GM18909 (cell line): ENCODE data around the gene HDAC9.
"Not testable (repeated sequence)": the region's sequence is repeated elsewhere in the genome, so short reads cannot be mapped to it uniquely, and the experiment has no call there.

Experiments
- ATAC-seq: cut with Tn5 transposase; IDR thresholded peaks from one replicate; pipeline ENCODE4 v1.9.1; 2021; ENCODE audit warnings: mild to moderate bottlenecking; ENCODE audit not compliant: unreplicated experiment, poor library complexity

HDAC9 gene

GRCh38 chr7:18694484-18694883 lies 198.9 kb downstream of the HDAC9 start:
- no peak for ATAC-seq

DNA sequence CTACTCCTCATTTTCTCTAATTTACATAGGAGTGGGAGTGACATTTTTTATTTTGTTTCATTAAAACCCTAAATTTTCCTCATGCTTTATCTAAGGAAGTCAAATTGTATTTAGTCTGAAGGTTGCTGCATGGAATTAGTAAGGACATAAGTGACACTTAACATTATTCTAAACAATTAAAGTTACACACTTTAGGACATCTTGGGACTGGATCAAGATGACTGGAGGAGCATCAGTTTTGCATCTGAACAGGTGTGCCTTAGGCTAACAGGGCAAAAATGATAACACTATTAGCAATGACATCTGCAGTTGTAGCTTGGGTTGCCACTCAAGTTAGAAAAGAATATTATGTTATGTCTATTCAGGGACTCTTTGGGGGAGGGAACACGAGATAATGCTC lies 199.4 kb downstream of the HDAC9 start:
- ATAC-seq, result no peak

DNA sequence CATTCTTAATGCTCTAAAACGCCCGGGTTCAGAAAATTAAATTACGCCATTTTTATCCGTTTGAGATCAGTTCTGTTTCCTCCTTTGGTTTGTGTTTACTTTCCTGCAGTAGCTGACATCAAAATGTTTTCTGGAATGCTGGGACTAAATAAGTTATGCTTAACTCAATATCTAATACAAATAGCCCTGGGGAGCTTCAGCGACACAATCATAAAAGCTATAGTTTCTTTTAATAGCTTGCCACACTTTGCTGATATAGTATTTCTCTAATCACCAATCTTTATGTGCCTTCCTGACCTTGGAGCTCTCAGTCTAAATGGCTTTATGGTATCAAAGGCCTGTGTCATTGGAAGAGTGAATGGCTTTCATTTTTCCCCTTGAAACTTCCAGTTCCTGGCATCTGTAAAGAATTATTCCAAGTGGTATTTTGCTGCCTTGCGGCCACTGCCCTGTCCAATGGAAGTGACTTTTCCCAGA lies 202.7 kb downstream of the HDAC9 start:
- no peak for ATAC-seq

DNA sequence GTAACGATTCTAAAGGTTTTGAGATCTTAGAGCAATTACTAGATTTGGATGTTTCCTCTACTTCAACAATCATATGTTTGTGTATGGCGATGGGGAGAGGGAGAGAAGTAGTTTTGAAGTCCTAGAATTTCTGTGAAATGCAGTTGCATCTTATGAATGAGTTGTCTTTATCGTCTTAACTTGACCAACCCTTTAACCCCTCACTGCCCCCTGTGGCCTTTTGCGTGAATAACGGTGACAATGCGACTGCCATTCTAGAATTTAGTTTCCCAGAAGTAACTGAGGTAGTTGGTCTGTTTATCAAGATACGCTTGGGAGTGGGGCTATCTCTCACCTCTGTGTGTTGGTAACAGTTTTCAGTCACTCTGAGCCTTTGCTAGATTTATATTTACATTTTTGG lies 204.6 kb downstream of the HDAC9 start:
- ATAC-seq, result peak; percentile 67

DNA sequence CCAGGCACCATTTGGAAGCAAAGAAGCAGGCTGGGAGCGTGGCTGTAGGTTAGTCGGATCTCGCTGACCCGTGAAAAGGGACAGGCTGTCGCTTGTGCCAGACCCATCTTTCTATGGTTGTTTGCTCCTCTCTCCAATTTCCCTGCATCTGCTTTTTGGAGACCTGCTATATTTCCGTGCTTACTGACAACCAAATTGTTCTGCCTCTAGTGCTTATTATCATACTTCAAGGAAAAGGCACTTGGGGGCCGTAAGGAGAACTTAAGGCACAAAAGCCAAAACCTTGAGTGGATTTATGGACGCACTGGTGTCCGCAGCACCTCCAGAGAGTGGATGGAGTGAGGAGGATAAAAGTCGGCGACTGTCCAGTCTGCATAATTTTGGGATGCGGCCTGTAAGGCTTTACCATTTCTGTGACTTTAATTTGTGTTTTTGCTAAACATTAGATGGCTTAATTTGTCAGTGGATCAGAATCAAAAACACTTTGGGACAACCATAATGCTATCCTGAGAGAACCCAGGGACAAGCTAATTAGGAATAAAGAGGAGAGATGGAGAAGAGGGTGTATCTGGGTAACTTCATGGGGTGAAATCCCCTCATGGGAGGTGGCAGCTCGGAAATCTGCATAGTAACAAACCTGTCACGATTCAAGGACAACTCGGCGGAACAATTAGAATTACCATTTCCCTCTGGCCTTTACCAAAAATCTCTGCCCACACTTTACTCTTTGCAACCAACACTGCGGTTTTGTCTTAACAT lies 206.7 kb downstream of the HDAC9 start:
- ATAC-seq, result no peak

DNA sequence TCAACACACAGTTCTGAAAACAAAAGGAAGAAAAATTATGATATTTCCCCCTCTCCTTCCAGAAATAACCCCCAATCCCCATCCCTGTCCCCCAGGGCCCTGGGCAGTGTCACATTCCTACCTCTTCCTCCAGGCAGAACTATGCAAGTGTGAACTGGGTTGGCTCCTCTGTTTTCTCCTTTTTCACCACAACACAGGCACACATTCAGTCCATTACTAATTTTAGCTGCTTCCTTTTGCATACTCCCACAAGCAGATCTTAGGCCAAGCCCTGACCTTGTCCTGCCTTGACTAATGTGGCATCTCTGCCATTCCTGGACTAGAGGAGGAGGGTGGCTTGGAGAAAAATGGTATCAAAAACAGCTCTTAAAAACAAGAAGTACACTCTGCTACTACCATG lies 208.1 kb downstream of the HDAC9 start:
- no peak for ATAC-seq

DNA sequence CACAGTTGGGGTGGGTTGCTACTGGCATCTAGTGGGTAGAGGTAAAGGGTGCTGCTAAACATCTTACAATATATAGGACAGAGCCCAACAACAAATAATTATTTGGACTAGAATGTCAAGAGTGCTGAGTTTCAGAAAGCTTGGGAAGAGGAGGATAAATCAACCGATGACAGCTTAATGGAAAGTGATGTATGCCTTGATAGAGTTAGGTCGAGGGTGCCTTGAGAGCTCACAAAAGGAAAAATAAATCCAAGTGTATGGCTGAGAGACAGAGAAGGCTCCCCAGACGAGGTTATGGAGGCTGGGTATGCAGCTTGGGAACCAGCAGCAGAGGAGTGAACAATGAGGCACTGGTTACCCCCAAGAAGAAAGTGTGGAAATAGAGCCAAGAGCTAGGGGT lies 211.1 kb downstream of the HDAC9 start:
- no peak for ATAC-seq

- ATAC-seq, result no peak
Measured at GRCh38 chr7:18708204-18708603, 212.7 kb downstream of the HDAC9 start.

GRCh38 chr7:18715988-18716387 lies 220.4 kb downstream of the HDAC9 start:
- ATAC-seq, result no peak

GRCh38 chr7:18721429-18721828 lies 225.9 kb downstream of the HDAC9 start:
- ATAC-seq, result no peak

- ATAC-seq, result no peak
Measured at GRCh38 chr7:18724318-18724717, 228.8 kb downstream of the HDAC9 start.

DNA sequence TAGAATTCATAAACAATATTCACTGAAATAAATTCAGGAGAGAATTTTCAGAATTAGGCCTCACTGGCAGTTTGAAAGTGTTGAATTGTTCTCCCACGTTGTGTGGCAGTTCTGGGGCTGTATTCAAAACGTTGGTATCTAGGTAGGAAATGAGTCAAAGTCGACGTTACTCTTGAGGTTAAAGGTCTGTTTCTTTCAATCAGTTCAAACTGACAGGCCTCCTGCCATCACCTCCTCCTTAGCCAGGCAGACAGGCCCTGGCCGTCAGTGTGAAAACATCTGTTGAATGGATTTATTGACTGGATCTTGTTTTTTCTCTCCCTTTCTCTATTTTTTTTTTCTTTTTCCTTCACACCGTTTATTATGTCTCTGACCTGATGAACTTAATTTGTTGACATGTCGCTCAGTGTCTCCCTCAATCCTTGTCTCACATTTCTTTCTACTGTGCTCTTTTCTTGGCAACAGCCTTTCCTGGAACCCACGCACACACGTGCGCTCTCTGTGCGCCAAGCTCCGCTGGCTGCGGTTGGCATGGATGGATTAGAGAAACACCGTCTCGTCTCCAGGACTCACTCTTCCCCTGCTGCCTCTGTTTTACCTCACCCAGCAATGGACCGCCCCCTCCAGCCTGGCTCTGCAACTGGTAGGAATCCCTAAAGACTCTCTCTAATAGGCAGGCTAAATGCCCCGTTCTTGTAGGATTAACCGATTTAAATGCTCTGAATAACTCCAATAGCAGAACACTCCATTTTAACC lies 231.7 kb downstream of the HDAC9 start:
- no peak for ATAC-seq

DNA sequence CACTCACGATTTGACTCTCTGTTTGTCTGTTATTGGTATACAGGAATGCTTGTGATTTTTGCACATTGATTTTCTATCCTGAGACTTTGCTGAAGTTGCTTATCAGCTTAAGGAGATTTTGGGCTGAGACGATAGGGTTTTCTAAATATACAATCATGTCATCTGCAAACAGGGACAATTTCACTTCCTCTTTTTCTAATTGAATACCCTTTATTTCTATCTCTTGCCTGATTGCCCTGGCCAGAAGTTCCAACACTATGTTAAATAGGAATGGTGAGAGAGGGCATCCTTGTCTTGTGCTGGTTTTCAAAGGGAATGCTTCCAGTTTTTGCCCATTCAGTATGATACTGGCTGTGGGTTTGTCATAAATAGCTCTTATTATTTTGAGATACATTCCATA lies 240.5 kb downstream of the HDAC9 start:
- not testable (repeated sequence) for ATAC-seq

GRCh38 chr7:18740579-18740988 lies 245.0 kb downstream of the HDAC9 start:
- peak; percentile 63 for ATAC-seq

DNA sequence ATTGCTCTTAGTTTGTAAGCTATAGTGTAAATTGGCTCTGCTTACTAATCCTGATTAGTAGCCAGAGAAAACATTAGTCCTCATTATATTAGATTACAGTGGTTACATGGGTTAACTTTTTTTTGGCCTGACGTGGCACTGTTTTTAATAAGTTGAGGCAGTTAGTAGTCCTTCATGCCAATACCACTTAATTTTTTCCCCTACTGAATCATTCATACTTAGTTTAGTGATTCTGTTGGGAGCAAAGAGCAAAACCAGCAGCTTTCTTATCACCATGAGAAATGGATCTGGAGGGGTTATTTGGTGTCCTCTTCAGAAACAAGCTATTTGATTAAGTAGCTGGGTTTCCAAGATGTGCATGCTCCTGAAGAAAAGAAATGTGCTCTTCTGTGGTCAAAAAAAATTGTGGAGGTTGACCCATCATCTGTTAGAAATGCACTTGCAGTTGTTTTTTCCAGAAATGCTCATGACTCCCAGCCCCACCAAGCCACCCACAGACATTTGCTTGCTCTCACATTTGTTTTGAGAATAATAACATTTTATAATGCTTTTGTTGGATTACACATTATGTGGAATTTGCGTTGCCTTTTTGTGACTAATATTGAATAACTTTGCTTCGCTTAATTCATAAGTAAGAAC lies 258.5 kb downstream of the HDAC9 start:
- ATAC-seq, result no peak

DNA sequence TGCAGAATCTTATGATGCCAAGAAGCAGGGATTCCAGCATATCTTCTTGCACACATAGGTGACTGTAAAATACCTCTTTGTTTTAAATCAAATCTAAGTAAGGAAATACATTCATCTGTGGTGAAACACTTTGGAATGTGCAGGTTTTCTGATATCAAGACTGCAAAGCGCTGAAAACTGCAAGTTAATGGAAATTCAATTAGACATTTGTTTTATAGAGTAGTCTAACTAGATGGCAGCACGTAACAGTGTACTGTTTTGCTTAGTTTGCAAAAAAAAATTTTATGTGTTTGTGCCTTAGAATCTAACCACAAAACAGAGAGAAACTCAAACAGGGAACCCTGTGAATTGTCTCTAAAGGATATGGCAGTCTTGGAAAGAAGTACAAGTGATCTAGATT lies 259.2 kb downstream of the HDAC9 start:
- ATAC-seq, result no peak

DNA sequence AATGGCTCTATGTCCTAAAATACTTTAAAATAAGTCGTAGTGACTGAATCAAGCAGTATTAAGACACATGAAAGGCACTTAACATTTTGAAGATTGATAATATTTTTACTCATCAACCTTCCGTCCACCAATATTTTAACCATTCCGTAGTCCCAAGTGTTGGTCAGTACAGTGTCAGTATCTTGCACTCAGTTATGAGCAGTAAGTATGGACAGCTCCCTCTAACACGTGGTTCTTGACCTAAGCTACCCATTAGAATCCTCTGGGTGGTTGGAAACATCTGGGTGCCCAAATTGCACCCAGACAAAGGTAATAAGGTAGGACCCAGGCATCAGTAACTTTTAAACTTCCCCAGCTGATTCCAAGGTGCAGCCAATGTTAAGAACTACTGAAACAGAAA lies 260.2 kb downstream of the HDAC9 start:
- no peak for ATAC-seq

- no peak for ATAC-seq
Measured at GRCh38 chr7:18756378-18757050, 261.0 kb downstream of the HDAC9 start.

DNA sequence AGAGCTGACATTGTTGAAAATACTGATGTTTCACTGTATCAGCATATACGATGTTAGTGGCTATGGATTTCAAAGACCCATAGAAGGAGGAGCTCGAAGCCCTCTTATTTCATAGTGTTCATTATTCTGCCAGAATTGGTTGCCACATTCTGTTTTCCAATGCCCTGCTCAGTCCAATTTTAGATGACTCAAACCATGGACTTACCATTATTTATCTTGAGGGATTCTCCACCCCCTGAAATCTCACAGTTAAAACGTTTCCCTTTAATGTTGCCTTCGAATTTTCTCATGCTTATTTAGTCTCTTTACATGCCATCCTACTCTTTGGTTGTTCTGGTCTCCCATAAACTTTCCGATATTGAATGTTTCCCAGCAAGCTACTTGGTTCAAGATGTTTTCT lies 264.5 kb downstream of the HDAC9 start:
- no peak for ATAC-seq

DNA sequence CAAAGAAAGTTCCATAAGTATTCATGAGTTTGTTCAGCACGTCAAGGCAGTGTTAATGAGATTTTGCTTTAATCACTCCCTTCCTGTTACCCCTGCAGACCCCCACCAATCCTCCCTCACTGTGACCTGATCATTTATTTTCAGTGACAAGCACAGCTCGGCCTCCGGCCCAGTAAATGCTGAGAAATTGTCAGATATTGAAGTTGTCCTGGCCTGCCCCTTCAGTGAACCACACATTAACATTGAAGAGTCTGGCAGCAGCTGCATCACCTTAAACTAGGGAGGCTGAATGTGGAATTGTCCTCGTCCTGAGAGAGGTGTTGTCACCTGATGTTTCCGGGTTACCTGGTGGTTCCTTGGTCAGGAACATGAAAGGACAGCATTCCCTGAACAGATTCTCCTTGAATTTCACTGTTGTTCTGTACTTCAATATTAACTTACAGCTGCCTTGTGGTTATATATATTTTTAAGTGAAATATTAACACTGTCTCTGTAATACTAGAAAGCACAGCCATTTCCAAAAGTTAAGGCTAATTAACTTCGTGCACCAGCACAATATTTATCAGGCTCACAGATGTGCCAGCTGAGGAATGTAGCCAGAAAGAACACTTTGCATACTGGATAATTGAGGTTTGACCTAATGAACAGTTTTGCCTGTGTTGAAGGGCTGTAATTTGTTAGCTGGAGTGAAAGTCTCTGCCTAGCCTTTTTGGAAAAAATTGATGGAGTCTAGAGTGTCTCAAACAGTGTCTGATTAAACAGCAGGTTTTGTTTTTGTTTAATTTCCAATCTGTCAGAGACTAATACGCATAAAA lies 265.3 kb downstream of the HDAC9 start:
- ATAC-seq, result no peak
